ENCODE data around the gene TSPEAR.
A peak's percentile ranks its signal among the peaks of the same experiment; 100 is the strongest.
"Not testable (repeated sequence)": the region's sequence is repeated elsewhere in the genome, so short reads cannot be mapped to it uniquely, and the experiment has no call there.

The TSPEAR gene

DNA sequence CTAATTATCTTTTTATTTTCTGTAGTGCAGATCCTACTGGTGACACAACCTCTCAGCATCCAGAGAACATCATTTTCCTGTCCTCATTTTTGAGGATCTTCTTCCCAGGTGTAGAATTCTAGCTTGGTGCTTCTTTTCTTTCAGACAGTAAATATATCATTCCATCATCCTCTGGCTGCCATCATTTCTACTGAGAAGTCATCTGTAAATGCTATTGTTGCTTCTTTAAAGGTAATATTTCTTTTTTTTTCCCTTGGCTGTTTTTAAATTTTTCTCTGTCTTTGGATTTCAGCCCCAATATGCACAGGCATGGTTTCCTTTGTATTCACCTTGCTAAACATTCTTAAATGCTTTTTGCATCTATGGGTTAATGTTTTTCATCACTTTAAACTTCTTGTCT is 87.8 kb downstream of the TSPEAR start:
- no peak for DNase-seq

- DNase-seq: no peak
Measured at GRCh38 chr21:44619886-44620285, 91.5 kb downstream of the TSPEAR start.

GRCh38 chr21:44618909-44619308 is 92.5 kb downstream of the TSPEAR start:
- no peak for DNase-seq

DNA sequence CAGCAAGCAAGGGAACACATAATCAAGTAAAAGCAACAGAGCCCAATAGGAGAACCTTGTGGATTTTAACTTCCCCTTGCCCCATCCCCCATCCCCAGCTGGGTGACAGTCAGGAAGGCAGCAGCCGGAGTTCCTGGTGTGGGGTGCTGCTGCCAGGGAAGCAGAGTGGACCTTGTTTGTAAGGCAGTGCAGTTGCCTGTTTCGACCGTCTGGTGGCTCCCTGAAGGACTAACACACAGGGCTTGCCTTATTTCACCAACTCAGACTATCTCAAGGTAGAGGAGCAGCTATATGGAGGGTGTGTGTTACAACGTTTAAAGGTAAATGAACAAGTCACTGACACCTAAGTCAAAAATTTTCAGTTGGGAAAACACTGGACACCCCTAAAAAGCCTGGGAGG is 92.9 kb downstream of the TSPEAR start:
- DNase-seq: peak; percentile 11

DNA sequence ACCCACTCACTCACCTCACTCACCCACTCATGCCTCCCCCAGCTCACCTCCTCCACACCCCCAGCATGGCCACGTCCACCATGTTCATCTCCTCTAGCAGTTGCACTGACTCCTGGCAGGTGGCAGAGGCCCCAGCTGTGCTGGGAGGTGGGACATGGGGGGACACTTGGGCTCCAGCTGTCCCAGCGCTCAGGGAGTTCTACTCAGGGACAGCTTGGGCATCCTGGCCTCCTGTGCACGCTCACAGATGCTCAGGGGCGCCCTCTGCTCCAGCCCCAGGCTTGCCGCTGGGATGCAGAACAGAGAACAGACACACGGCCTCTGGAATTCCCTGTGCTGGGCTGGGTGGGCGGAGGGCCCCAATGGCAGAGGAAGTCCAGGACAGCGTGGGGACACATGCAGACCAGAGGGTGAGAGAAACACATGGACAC is 94.3 kb downstream of the TSPEAR start:
- no peak for DNase-seq

- DNase-seq: no peak
Measured at GRCh38 chr21:44616591-44616926, 94.8 kb downstream of the TSPEAR start.

DNA sequence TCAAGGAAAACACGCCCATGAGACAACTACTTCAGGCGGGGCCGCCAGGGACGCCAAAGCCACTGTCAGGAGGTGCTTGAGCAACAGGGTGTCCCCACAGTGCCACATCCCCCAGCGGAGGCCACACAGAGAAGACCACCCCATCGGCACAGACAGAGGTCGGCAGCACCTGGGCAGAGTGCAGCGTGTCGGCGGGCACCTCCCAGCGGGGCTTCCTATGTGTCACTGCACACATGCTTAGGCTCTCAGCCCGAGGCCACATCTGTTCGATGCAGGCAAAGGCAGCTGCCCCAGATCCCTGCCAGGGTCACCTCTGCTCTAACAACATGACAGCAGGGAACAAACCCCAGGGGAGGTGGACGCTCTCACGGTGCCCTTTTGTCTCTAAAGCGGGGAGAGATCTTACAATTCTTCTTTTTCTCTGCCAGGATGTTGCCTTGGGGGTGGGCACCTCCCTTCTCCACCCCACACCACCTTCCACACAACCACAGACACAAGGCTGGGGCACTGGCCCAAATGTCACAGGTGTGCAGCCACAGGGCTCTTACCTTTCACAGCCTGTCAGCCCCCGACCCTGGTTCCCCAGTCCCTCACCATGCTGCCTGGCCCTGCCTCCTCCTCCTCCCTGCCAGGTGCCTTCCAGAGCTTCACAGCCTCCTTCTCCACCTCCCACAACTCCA is 95.3 kb downstream of the TSPEAR start:
- no peak for DNase-seq

GRCh38 chr21:44615466-44615865 is 95.9 kb downstream of the TSPEAR start:
- DNase-seq: no peak

DNA sequence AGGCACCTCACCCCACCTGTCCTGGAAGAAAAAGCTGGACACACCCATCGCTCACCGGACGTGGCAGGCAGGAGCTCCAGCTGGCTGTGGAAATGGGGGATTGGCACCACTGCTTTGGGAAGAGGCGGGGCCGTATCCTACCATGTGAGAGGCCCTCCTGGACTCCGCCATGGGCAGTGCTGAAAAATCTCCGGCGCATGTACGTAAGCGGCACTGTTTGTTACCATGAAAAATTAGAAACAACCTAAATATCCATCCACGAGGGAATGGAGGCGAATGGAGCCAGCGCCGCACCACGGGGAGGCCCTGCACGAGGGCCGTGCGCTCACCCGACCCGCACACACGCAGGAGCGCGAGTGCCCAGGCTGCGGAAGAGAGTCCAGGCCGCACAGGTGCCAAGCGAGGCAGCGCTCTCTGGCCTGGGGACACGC is 96.4 kb downstream of the TSPEAR start:
- DNase-seq: no peak

GRCh38 chr21:44614161-44614631 is 97.2 kb downstream of the TSPEAR start:
- DNase-seq: no peak

GRCh38 chr21:44613386-44614155 is 97.8 kb downstream of the TSPEAR start:
- DNase-seq: no peak

- DNase-seq: no peak
Measured at GRCh38 chr21:44612669-44613229, 98.6 kb downstream of the TSPEAR start.

DNA sequence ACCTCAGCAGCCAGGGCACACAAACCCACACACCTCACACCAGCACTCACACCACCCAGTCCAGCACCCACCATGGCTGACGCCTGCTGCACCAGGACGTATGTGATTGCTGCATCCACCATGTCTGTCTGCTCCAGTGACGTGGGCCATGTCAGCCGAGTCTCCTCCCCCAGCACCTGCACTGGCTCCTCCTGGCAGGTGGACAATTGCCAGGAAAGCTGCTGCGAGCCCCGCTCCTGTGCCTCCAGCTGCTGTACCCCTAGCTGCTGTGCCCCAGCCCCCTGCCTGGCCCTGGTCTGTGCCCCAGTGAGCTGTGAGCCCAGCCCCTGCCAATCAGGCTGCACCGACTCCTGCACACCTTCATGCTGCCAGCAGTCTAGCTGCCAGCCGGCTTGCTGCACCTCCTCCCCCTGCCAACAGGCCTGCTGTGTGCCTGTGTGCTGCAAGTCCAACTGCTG is 99.3 kb downstream of the TSPEAR start, which contains the start of gene KRTAP10-8:
TSS of gene KRTAP10-8 (plus strand) at position 51 of the 458 bp plus-strand sequence. CDS start at position 73, 22 bp downstream.
- no peak for DNase-seq

GRCh38 chr21:44611551-44611950 is 99.8 kb downstream of the TSPEAR start:
- DNase-seq: no peak

- DNase-seq: not testable (repeated sequence)
Measured at GRCh38 chr21:44610157-44610843, 101.1 kb downstream of the TSPEAR start.

GRCh38 chr21:44609193-44609592 is 102.2 kb downstream of the TSPEAR start:
- no peak for DNase-seq

GRCh38 chr21:44606495-44606894 is 104.9 kb downstream of the TSPEAR start:
- DNase-seq: no peak

DNA sequence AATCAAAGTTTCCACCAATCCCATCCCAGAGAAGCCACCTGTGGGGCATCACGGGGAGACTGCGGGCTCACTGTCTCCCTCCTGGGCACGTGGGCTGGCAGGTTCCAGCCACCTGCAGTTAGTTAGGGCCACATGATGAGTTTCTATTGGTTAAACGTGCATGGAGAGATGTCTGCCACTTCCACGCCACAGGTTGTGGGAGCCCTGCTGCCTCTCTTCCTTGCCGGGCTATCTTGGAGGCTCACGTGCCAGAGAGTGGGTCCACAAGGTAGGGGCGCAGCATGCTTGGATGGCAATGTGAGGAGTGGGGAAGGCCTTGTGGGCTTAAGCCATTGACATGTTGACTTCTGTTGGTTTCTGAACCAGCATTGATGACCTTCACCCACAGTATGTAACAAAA is 107.5 kb downstream of the TSPEAR start:
- no peak for DNase-seq

- DNase-seq: no peak
Measured at GRCh38 chr21:44603109-44603875, 108.1 kb downstream of the TSPEAR start.

GRCh38 chr21:44602463-44602850 is 108.9 kb downstream of the TSPEAR start:
- no peak for DNase-seq

DNA sequence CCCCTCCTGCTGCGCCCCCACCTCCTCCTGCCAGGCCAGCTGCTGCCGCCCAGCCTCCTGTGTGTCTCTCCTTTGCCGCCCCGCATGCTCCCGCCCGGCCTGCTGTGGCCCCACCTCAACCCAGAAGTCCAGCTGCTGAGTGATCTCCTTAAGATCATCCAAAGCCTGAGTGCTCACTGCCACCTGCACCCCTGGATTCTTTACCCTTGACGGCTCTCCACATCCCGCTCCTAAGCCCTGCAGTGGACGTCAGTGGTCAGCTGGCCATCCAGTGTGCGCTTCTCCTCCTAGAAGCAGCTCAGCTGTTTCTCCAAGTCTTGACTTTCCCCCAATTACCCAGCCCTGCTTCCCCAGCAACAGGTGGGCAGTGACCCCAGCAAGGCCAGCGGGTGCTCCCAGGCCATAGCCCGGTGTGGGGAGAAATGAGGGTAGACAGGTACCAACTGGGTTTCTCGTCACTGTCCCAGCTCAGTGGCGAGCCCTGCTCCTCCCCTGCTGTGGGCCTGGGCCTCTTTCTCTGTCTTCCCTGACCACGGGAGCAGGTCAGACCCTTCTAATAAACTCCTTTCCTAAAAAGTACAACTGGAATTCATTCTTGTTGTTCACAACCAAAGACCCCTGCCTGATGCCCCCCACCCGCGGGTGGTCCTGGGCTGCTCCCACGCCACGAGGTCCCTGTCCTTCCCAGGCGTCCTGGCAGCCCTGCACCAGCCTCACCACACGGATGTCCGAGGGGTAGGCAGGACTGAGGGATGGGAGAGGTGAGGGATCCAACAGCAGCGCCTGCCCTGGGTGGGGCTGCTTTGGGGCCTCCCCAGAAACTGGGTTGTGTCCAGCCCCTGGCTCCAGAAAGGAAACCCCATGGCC is 109.5 kb downstream of the TSPEAR start:
- DNase-seq: no peak
